OCI-LY1 (cell line): ENCODE results near the gene MOB2.

ENCODE experiments used
- H2AFZ ChIP-seq: fragments of 200-600 bp; sonication (generic), shearing (Covaris generic); 2 replicates; pipeline ENCODE4 v1.6.0; 2014; ENCODE audit warnings: antibody characterized with exemption, mild to moderate bottlenecking, low read length
- H3F3A ChIP-seq: fragments of 200-600 bp; sonication (generic), shearing (Covaris generic); 2 replicates; pipeline ENCODE4 v1.6.0; 2014; ENCODE audit warnings: mild to moderate bottlenecking, antibody characterized with exemption, low read length, moderate library complexity; ENCODE audit not compliant: insufficient read depth
- H3K27ac ChIP-seq: fragments of 200-600 bp; sonication (generic); 2 replicates; pipeline ENCODE4 v1.5.1; 2014; ENCODE audit warnings: low read length, mixed run types, mild to moderate bottlenecking, low read depth; ENCODE audit not compliant: poor library complexity, severe bottlenecking
- H3K27me3 ChIP-seq: fragments of 200-600 bp; sonication (generic); 2 replicates; pipeline ENCODE4 v1.6.0; 2014; ENCODE audit warnings: antibody characterized with exemption, mild to moderate bottlenecking, low read length, moderate library complexity; ENCODE audit not compliant: insufficient read depth
- H3K36me3 ChIP-seq: fragments of 200-600 bp; sonication (generic); 2 replicates; pipeline ENCODE4 v1.6.1; 2014; ENCODE audit warnings: mild to moderate bottlenecking, antibody characterized with exemption, low read length, moderate library complexity, mixed read lengths; ENCODE audit not compliant: insufficient read depth
- H3K4me1 ChIP-seq: fragments of 200-600 bp; sonication (generic); 2 replicates; pipeline ENCODE4 v1.5.1; 2014; ENCODE audit warnings: mild to moderate bottlenecking, low read length, moderate library complexity; ENCODE audit not compliant: insufficient read depth, severe bottlenecking
- H3K4me2 ChIP-seq: fragments of 200-600 bp; sonication (generic), shearing (Covaris generic); 2 replicates; pipeline ENCODE4 v1.6.1; 2014; ENCODE audit warnings: low read length
- H3K4me3 ChIP-seq: fragments of 200-600 bp; sonication (generic); 2 replicates; pipeline ENCODE4 v1.5.1; 2014; ENCODE audit warnings: low read length, low read depth, mild to moderate bottlenecking, mixed read lengths; ENCODE audit not compliant: poor library complexity, severe bottlenecking
- H3K79me2 ChIP-seq: fragments of 200-600 bp; shearing (Covaris generic); 2 replicates; pipeline ENCODE4 v1.6.1; 2016; ENCODE audit warnings: mixed run types, low read length, mixed read lengths; ENCODE audit not compliant: insufficient read depth
- H3K9ac ChIP-seq: fragments of 200-600 bp; sonication (generic), shearing (Covaris generic); 2 replicates; pipeline ENCODE4 v1.6.1; 2014; ENCODE audit warnings: mild to moderate bottlenecking, low read length, mixed read lengths
- H3K9me2 ChIP-seq: fragments of 200-600 bp; sonication (generic), shearing (Covaris generic); 2 replicates; pipeline ENCODE4 v1.6.1; 2014; ENCODE audit warnings: low read depth, mild to moderate bottlenecking, low read length, mixed read lengths
- H3K9me3 ChIP-seq: fragments of 200-600 bp; shearing (Covaris generic); 2 replicates; pipeline ENCODE4 v1.6.1; 2014; ENCODE audit warnings: low read length, mixed read lengths
- H4K20me1 ChIP-seq: fragments of 200-600 bp; sonication (generic), shearing (Covaris generic); 2 replicates; pipeline ENCODE4 v1.6.0; 2016; ENCODE audit warnings: mild to moderate bottlenecking, low read length; ENCODE audit not compliant: insufficient read depth
- EZH2 ChIP-seq: fragments of 200-600 bp; sonication (generic), shearing (Covaris generic); IDR thresholded peaks from 2 replicates; pipeline ENCODE4 v1.8.0; 2017; ENCODE audit warnings: borderline replicate concordance, mixed run types, mild to moderate bottlenecking, antibody characterized with exemption, low read length, moderate library complexity, mixed read lengths
- TF ChIP-seq, protein P1 (sequence below): fragments of 200-600 bp; sonication (generic), shearing (Covaris generic); IDR thresholded peaks from 2 replicates; pipeline ENCODE4 v1.5.1; 2017; ENCODE audit warnings: mild to moderate bottlenecking, antibody characterized with exemption, low read length, moderate library complexity, mixed read lengths

Gene MOB2

GRCh38 chr11:1487091-1487850 lies 692 bp upstream of the MOB2 start:
- TF ChIP-seq, protein P1, sequence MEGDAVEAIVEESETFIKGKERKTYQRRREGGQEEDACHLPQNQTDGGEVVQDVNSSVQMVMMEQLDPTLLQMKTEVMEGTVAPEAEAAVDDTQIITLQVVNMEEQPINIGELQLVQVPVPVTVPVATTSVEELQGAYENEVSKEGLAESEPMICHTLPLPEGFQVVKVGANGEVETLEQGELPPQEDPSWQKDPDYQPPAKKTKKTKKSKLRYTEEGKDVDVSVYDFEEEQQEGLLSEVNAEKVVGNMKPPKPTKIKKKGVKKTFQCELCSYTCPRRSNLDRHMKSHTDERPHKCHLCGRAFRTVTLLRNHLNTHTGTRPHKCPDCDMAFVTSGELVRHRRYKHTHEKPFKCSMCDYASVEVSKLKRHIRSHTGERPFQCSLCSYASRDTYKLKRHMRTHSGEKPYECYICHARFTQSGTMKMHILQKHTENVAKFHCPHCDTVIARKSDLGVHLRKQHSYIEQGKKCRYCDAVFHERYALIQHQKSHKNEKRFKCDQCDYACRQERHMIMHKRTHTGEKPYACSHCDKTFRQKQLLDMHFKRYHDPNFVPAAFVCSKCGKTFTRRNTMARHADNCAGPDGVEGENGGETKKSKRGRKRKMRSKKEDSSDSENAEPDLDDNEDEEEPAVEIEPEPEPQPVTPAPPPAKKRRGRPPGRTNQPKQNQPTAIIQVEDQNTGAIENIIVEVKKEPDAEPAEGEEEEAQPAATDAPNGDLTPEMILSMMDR: no peak
- TF ChIP-seq EZH2: no peak
- Histone ChIP-seq H3K27ac (no peak overlapping the region), H4K20me1 (no peaks in the 10 kb centered on the region), H3K27me3 (no peaks in the 10 kb centered on the region), H3K4me3 (no peak overlapping the region), H3K79me2 (no peaks in the 10 kb centered on the region), H2AFZ (no peak overlapping the region), H3K9ac (no peak overlapping the region), H3F3A (no peaks in the 10 kb centered on the region), H3K9me2 (no peaks in the 10 kb centered on the region), H3K36me3 (no peaks in the 10 kb centered on the region), H3K4me2 (no peak overlapping the region), H3K9me3 (no peaks in the 10 kb centered on the region), H3K4me1 (no peaks in the 10 kb centered on the region)

DNA sequence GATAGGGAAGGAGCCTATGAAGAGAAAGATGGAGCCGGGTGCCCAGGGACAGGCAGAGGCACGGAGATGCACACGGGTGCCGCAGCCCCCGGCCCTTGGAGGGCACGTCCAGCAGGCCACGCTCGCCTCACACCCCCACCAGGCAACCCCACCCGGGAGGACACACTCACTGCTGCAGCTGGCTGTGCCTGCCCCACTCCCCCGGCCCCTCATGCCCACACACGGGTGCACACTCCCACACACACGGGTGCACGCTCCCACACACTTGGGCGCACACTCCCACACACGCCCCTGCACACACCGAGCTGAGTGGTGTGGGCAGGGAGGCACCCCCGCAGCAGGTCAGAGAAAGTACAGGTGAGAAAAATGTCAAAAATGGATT lies 1.1 kb downstream of the MOB2 start:
- H3F3A ChIP-seq: no peaks in the 10 kb centered on the region
- H3K27me3 ChIP-seq: no peaks in the 10 kb centered on the region
- no peaks in the 10 kb centered on the region for H3K9me3 ChIP-seq
- TF ChIP-seq, protein P1: no peak
- no peak for TF ChIP-seq EZH2
- H3K36me3 ChIP-seq: no peaks in the 10 kb centered on the region
- no peak overlapping the region for H2AFZ ChIP-seq
- H3K9ac ChIP-seq: no peak overlapping the region
- no peak overlapping the region for H3K27ac ChIP-seq
- H3K9me2 ChIP-seq: no peaks in the 10 kb centered on the region
- no peak overlapping the region for H3K4me3 ChIP-seq
- H3K4me2 ChIP-seq: no peak overlapping the region
- no peaks in the 10 kb centered on the region for H3K4me1 ChIP-seq
- no peaks in the 10 kb centered on the region for H4K20me1 ChIP-seq
- H3K79me2 ChIP-seq: no peaks in the 10 kb centered on the region

DNA sequence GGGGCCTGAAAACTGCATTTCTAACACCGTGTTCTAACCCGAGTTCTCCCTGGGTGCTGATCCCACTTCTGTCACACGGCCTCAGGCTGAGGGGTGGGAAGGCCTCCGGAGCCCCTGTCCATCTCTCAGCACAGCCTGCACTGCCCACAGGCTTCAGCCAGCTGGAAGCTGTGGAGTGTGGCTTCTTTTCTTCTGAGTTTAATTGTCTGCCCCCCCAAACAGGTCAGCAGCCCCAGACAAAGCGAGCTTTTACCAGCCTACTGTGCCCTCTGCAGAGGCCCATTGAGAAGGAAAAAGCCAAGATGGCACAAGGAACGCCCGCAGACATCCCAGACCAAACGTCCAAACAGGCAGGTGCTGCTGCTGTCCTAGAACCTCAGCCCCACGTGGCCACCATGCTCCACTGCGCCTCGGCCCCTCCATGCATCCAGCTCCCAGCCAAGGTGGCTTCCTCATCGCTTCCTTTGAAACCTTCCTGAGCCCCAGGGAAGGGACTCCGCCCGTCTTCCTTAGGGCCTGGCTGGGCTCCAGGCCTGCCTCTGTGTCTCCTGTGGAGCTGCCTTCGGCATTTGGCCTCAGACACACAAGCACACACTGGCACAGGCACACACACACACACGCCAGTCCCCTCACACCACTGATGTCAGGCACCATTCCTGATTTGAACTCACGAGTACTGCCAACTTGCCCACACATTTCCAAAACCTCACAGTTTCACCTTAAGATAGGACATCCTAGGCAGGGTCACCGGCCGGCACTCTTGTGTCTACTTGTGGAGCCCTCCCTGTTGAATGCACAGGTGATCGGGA lies 1.7 kb downstream of the MOB2 start:
- Histone ChIP-seq H3K4me2 (no peak overlapping the region), H3K4me1 (no peaks in the 10 kb centered on the region), H3K27ac (no peak overlapping the region), H3K27me3 (no peaks in the 10 kb centered on the region), H3K9ac (no peak overlapping the region), H3F3A (no peaks in the 10 kb centered on the region), H3K9me2 (no peaks in the 10 kb centered on the region), H3K79me2 (no peaks in the 10 kb centered on the region), H4K20me1 (no peaks in the 10 kb centered on the region), H3K9me3 (no peaks in the 10 kb centered on the region), H3K36me3 (no peaks in the 10 kb centered on the region), H3K4me3 (no peak overlapping the region), H2AFZ (no peak overlapping the region)
- TF ChIP-seq, protein P1: no peak
- no peak for TF ChIP-seq EZH2
